ENCODE data around the gene LBX1. TPM values are rescaled to one million over a fixed set of nuclear protein-coding genes. Genes with fewer than 3 reads are reported as not detected.

The LBX1 gene
- polyA plus RNA-seq, 3 donors = 0.03 TPM; not detected in 2

DNA sequence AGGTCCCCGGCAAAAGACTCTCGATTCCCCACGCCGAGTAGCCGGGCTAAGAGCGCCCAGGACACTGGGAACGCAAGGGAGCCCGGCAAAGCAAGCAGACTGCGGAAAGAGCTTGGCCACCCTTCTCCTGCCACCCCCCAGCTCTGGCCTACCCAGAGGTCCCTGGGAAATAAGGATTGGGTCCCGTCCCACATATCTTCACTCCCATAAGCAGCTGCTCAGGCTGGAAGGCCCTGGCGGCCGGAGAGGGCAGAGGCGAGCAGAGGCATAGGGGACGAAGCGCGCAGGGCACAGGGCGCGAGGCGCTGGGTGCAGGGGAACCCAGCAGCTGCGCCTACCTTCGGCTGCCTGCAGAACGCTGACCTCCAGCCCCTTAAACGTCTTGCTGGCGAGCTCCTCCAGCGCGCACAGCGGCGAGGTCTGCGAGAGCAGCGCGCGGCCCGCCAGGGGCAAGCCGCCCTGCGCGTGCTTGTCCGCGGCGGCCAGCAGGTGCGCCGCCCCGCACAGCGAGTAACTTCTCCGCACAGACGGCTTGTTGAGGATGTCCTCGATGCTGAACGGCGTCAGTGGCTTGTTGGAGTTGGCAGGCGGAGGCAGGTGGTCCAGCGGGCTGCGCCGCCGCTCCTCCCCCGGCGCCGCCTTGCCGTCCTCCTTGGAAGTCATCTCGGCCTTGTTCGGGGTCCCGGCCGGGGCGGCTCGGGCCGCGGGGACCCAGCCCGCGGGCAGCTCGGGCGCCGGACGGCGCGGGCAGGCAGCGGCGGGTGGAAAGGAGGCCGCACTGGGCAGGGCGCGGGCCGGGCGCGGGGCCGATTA, 904 bp downstream of the LBX1 start:
- DNase-seq (ENCODE audit: extremely low read depth in 1 of 11, low read depth in 9 of 11, low spot score in 4 of 11) = no peak

DNA sequence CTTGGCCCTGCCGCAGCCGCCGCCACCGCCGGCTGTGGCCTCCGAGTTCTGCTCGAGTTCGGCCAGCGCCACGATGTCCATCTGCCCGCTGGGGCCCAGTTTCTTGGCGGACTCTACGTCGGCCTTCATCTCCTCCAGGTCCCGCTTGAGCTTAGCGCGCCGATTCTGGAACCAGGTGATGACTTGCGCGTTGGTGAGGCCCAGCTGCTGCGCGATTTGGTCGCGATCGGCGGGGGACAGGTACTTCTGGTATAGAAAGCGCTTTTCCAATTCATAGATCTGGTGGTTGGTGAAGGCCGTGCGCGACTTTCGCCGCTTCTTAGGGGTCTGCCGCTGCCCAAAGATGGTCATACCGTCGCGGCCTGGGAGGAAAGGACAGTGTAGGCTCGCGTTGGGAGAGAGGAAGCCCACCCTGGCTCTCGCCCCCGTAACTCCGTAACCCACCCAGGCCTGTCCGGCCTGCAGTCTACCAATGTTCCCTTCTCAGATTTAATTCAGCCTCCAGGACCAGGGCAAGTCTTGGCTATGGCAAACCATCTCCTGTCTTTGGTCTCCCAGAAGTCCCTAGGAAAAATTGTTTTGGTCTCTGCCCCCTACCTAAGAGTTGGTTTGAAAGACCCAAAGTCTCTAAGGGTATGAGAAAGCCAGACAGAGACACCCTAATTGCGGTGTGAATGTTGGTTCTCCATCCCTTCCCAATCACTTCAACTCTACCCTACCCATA, 1.7 kb downstream of the LBX1 start:
- no peak for DNase-seq (ENCODE audit: extremely low read depth in 1 of 11, low read depth in 9 of 11, low spot score in 4 of 11)

DNA sequence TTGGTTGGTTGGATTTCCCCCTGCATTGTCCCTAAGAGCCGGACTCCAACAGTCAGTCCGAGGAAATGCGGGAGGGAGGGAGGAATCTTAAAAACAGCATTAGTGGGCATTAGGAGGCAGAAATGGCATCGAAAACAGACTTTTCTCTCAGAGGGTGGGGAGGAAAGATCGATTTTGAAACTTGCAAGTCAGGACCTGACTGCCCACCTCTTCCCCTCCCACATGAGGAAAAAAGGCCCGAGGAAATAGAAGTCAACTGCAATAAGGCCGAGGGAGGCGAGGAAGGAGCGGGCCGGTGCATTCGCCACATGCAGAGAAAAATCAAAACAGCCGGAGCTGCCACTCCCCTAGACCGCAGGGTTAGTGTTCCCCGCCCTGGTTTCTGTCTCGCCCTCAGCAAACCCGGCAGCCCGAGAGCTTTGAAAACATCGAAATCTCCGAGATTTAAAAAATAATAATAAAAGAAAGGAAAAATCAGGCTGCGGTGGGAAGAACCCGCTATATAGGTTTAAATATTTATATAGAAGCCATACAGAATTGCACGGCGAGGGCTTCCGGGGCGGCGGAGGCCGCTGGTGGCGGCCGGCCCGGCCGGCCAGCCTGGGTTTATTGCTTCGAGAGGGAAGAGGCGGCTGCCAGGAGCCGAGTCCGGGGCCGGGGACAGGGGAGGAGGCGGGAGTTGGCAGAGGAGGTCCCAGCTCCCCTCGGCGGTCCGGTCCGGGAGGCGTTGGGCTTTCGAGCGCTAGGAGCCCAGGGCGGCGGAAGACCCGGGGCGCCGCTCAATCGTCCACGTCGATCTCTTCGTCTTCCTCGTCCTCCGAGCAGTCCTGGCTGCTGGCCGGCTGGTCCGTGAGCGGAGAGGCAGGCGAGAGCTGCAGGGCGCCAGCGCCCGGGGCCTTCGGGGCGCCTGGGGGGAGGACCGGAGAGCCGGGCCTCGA, 2.5 kb downstream of the LBX1 start:
- DNase-seq (ENCODE audit: extremely low read depth in 1 of 11, low read depth in 9 of 11, low spot score in 4 of 11) = no peak

DNA sequence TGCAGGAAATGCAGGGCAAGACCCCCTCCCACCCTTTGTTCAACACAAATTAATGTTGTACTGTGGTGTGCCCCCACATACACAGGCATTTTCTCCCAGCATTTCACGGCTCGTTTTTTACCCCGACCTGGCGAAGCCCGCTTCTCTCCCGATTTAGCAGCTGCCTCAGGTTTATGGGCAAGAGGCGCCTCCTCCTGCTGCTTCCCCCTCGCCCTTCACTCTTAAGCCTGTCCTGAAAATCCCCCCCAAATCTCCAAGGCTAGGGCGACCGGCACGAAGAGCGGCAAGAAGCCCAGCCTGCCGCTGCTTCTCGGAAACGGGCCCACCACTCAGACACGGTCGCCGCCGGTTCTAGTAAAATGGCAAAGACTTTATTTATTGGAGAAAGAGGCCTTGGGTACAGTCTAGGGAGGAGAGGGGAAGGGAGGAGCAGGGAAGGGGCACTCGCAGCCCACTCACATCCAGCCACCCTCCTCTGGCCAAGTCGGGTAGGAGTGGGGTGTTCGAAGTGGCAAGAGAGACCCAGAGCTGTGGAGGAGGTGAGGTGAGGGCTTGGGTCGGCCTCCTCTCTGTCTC, 3.3 kb downstream of the LBX1 start:
- DNase-seq (ENCODE audit: extremely low read depth in 1 of 11, low read depth in 9 of 11, low spot score in 4 of 11) = no peak

DNA sequence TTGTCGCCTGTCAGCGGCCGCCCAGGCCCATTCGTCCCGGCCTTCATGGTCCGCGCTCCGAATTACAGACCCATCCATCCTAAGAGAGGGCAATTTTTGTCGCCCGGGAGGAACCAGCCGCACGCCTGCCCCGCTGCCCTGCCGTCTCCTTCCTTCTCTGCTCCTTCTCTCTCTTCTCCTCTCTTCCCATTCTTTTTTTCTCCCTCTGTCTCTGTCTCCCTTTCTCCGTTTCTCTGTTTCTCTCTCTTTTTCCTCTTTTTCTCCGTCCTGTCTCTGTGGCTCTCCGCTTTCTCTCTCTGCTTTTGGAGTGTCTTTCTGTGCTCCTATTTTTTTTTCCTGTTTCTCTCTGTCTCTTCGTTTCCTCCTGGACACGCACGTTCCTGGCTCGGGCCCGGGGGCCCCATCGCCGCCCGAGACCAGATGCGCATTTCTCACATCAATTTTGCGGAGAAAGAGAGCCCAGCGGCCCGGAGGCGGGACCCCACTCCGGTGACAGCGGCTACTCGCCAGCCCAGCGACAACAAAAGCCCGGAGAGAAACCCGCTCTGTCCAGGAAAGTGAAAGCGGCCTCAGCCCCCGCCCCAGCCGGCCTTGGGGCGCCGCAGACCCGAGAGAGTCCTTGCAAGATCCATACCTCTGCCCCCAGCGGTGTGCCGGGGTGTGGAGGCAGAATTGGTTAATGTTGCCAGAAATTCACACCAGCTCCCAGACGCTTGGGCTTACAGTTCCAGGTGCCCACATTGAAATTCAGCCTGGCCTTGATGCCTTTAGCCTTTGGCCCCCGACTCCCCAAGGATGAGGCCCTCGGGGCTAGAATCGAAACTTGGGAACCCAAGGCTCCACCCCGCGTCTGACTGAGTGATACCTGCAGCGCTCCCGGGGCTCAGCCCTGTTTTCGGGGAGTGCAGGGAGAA, 4.1 kb downstream of the LBX1 start:
- DNase-seq (ENCODE audit: extremely low read depth in 1 of 11, low read depth in 9 of 11, low spot score in 4 of 11) = no peak

DNA sequence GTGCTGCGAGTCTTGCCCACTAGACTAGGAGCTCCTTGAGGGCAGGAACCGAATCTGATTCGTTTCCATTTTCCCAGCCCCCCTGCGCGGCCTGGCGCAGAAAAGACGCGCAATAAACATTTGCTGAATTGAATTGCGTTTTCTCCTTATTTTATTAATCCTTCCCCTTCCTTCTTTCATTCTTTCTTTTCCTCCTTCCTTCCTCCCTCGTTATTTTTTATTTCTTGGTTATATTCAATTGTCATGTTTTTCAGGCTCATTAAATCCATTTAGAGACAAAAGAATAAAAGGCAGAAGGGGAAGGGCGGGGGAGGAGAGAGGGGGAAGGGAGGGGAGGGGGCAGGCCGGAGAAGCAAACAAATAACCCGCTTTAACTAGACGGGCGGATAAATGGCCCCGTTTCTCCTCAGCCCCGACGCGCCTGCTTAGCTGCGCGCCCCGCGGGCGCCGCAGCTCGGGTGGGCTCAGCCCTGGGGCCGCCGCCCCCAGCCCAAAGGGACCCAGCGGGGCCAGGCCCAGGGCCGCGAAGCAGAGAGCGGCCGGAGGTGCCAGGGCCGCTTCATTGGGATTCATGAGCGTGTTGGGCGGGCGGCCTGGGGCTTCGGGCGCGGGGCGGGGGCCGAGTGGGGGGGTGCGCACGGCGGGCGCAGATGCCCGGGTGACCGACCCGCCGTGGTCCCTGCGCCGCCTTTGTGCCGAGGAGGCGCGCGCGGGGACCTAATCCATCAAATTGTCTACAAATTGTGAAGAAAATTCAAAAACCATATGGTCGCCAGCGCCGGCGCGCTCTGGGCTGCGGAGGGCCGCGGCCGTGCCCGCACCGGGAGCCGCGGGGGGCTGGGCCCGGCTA, 5.0 kb downstream of the LBX1 start:
- no peak for DNase-seq (ENCODE audit: extremely low read depth in 1 of 11, low read depth in 9 of 11, low spot score in 4 of 11)

DNA sequence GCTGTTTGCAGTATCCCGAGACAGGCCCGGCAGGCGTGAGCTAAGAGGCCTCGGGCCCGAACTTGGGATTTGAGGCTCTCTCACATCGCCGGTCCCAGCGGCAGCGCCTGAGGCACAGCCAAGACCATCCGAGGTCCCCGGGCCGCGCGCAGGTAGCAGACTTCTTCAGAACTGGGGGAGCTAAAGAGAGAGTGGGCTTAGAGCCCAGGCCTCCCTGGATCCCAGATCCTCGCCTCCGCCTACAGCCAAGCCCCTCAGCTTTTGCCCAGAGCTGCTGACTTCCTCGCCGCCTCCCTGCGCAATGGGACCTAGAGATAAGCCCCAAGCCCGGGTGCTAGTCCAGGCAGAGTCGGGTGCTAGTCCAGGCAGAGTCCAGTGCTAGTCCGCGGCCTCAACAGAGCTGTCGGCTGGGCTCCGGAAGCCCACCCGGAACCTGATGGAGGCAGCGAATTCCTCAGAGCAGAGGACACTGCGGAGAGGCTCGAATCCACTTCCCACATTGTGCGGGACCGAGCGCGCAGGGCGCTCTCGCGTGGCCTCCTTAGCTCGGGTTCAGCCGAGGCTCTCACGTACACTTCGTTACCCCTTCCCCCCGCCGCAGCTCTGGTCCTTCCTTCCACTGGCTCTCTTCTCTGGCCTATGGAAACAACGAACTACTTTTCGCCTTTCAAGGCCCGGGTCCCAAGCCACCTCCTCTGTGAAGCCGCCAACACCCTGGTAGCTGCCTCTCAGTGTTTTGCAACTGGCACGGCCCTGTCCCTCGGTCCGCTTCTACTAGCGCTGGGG, 5.8 kb downstream of the LBX1 start:
- no peak for DNase-seq (ENCODE audit: extremely low read depth in 1 of 11, low read depth in 9 of 11, low spot score in 4 of 11)

DNA sequence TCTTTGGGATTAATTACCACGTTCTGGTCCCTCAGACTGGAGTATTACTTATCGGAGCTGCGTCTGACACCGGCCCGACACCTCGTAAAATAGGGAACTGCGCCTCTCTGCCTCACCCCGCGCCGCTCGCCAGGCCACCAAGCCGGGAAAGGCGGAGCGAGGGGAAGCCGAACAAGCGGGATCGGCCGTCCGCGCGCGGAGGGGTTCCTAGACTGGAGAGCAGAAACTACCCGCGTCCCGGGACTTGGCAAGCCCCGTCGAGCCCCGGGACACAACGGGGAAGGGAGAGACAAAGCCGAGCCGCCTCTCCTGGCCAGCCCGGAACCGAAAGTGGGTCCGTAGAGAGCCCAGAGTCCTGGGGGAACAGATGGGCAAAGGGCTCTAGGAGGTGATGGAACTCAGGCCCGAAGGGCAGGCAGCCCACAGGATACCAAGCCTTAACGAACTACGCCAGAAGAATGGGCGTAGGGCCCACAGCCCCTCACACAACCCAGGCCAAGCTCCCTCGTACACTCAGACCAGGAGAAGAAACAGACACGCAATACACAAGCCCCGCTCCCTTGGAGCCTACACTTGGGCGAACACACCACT, 6.5 kb downstream of the LBX1 start:
- no peak for DNase-seq (ENCODE audit: extremely low read depth in 1 of 11, low read depth in 9 of 11, low spot score in 4 of 11)

DNA sequence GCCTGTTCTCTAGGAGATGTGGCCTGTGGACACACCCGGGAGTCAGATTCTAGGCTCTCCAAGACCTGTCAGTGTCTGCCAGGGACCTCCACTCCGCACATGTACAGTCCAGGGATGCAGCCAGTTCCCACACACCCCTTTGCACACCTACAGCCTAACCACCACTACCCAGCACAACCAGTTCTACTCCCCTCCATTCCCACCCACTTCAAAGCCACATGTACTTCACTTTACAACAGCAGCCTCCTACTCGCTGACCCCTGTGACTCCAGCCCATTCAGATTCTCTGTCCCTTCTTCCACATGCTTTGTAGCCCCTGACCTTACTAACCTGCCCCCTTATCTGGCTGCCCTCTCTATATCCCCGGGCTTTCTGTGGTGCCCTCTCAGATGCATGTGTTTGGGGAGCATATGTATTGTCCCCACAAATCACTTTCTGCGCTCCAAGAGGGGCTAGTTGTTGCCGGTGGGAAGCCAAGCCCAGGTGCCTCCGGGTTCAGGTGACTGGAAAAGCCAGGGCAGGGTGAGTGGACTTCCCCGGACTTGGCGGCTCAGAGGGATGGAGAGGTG, 7.2 kb downstream of the LBX1 start:
- DNase-seq (ENCODE audit: extremely low read depth in 1 of 11, low read depth in 9 of 11, low spot score in 4 of 11) = no peak

DNA sequence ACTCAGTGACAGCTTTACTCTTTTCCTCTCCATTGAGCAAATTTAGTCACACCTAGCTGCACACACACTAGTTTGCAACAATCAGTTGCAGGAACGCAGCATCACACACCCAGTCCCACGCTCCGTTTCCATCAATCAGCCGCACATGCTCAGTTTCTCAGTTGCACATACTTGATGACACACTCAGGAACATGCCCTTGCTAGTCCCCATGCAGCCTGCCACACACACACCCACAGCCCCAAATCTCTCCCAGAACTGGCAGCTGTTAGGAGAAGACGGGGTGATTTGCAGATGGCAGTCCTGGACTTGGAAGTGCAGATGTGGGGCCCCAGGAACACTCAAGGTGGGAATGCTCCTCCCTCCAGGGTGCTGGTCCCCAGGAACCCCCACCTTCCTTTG, 7.7 kb downstream of the LBX1 start:
- no peak for DNase-seq (ENCODE audit: extremely low read depth in 1 of 11, low read depth in 9 of 11, low spot score in 4 of 11)

DNA sequence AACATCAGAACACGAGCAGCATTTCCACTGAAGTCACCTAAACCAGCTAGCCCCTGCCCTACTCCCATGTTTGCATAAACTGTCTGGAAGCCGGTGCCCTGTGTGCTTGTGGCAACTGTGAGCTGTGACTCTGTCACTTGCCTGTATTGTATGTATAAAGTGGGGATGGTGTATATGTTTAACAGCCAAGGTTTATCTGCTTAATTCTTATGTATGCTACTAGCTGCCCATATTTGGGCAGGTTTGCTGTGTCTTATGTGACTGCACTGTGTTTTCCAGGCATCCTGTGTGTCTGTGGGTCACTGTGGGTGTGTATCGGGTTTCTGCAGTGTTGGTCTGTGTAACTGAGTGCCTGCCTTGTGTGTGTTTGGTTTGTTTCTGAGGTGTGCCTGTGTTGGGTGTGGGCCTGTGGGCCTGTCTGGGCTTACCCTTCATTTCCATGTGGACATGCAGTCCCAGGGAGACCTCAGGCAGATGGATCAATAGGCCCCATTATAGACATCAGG, 9.3 kb downstream of the LBX1 start:
- DNase-seq (ENCODE audit: extremely low read depth in 1 of 11, low read depth in 9 of 11, low spot score in 4 of 11) = no peak

DNA sequence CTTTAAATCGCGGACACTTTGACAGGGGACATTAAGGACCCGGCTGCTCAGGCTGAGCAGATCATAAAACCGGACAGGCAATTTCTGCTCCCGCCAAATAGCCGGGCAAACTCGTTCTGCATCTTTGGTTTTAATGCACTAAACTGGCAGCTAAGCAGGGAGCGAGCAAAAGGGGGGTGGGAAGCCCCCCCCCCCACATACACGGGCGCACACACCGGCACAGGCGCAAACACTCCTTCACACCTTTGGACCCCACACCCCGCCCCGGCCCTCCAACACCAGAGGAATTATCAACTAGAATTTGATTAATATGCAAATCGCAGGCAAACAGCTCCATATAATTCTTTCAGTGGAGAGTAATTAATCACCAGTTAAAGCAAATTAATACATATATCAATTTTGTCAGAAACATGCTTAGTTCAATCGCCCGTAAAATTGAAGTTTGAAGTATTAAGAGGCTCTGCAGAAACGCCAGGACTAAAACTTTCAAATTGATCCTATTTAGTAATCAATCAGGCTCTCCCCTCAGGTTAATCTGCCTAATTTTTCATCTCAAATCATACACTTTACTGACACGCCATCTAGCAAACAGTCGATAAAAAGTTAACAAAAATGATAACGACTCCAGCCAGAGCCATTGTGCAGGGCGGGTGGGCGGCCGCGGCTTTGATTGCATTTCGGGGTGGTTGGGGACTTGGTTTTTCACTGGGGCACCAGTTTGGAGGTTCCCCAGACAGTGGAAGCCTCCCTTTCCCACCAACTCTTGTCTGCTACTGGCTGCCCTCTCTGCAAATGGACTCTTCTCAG, 9.9 kb downstream of the LBX1 start:
- no peak for DNase-seq (ENCODE audit: extremely low read depth in 1 of 11, low read depth in 9 of 11, low spot score in 4 of 11)

DNA sequence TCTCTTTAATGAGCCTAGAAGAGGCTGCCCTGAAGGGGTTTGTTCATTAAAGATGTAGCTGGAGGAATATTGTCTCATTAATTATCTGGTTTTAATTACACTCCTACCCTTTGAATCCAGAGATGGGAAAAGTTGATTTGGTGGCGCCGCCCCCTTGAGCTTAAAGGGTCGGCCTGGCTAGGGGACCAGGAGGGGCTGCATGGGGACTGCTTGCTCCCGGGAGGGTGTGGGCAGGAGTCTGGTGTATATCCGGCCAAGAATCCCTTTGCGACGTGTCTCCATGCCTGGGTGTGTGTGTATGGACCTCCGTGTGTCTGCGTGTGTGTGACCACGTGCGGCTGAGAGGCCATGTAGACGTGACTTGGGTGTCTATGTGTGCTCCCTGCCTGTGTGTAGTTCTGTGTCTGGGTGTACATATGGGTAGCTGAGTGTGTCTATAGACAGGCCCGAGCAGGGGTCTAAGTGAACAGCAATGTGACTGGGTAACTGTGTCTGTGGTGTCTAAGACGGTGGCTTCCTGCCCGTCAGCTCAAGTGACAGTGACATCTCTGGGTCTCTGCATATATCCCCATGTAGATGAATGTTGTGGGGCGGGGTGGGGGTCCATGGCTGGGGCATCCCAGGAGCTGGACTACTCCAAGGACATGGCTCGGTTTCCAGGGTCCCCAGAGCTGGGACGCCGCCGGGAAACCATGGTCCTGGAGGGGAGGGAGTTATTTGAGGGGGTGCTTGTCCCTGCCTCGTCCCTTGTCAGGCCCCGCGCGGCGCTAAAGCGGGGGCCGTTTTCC, 10.7 kb downstream of the LBX1 start:
- DNase-seq (ENCODE audit: extremely low read depth in 1 of 11, low read depth in 9 of 11, low spot score in 4 of 11) = no peak

All from renal cortex interstitium (tissue), 11 donors.